ENCODE data around the gene PDZK1IP1. TPM values are rescaled to one million over a fixed set of nuclear protein-coding genes. Genes with fewer than 3 reads are reported as not detected.

The PDZK1IP1 gene
- total and polyA plus RNA-seq, 2 donors (not counting 3 experiments of a cell fraction or from before 2014, with no cell fraction given), result 0.52 TPM; not detected in 1

GRCh38 chr1:47184822-47185677 is 4.8 kb downstream of the PDZK1IP1 start:
- TF ChIP-seq JUN (IDR thresholded peaks at IDR 0.05; ENCODE audit: borderline replicate concordance, insufficient read depth, insufficient read length, low read depth) (no peak), GATA2 (IDR thresholded peaks at IDR 0.05; ENCODE audit: insufficient read depth, insufficient read length, low read depth, low read length) (no peak), FOS (IDR thresholded peaks at IDR 0.05; ENCODE audit: borderline replicate concordance, insufficient read depth, low read length) (no peak), POLR2A (IDR thresholded peaks at IDR 0.05; ENCODE audit: low read depth, low read length) (no peak), POLR2AphosphoS5 (IDR thresholded peaks at IDR 0.05; ENCODE audit: insufficient read depth, low read depth, low read length) (no peak), MAX (IDR thresholded peaks at IDR 0.05; ENCODE audit: insufficient read depth, insufficient read length) (no peak), CTCF (IDR thresholded peaks at IDR 0.05; ENCODE audit: extremely low read depth in 1 of 2, insufficient read depth in 1 of 2, low read depth in 1 of 2, low read length in 2 of 2) (no peak), MYC (IDR thresholded peaks at IDR 0.05; ENCODE audit: low read depth, low read length) (no peak), EZH2 (IDR thresholded peaks at IDR 0.05; ENCODE audit: borderline replicate concordance, low read depth, low read length, severe bottlenecking) (no peak)
- DNase-seq (ENCODE audit: low read depth, low spot score), result no peak
- Histone ChIP-seq H3K27me3 (ENCODE audit: control insufficient read depth in 2 of 2, insufficient read depth in 2 of 2, low read length in 2 of 2) (no peaks in the 10 kb centered on the region), H3K9me3 (replicated peaks; ENCODE audit: control insufficient read depth, insufficient read depth, low read length) (no peaks in the 10 kb centered on the region), H3K4me2 (ENCODE audit: insufficient read depth, low read length) (no peak overlapping the region), H3K27ac (ENCODE audit: insufficient read depth, low read depth, low read length) (no peak overlapping the region), H4K20me1 (replicated peaks; ENCODE audit: control insufficient read depth, extremely low read depth, insufficient read depth, low read length) (no peaks in the 10 kb centered on the region), H2AFZ (ENCODE audit: low read depth, low read length) (no peak overlapping the region), H3K9ac (replicated peaks; ENCODE audit: extremely low read depth, insufficient read depth, low read length) (no peak overlapping the region), H3K36me3 (ENCODE audit: control insufficient read depth in 2 of 2, extremely low read depth in 1 of 2, insufficient read depth in 2 of 2, low read length in 2 of 2) (no peaks in the 10 kb centered on the region), H3K4me3 (replicated peaks in 1 of 3; ENCODE audit: insufficient read depth in 1 of 3, low read depth in 1 of 3, low read length in 3 of 3) (no peak overlapping the region), H3K9me1 (replicated peaks; ENCODE audit: control insufficient read depth, extremely low read depth, insufficient read depth, low read length) (no peaks in the 10 kb centered on the region), H3K79me2 (ENCODE audit: control insufficient read depth, insufficient read depth, low read length) (no peaks in the 10 kb centered on the region), H3K4me1 (ENCODE audit: control insufficient read depth, extremely low read depth, insufficient read depth, low read length) (peaks cover 13% of the 10 kb centered on the region)
- ChIA-PET POLR2A (interaction anchor here (0.6 kb wide), 1 partner anchor 92 kb away, joined by 8 read pairs; no protein-coding TSS in a partner anchor), CTCF (interaction anchor here (0.9 to 8.1 kb wide), 9 partner anchors 8 to 541 kb away, joined by 3 to 90 read pairs (median 4); partner anchors contain the start of gene FOXD2)
- no TSS peak for BruUV-seq (replicated peaks)
- dilution Hi-C loops (cut with MboI; ENCODE audit: extremely low pct_ligation_motif_present, low sequenced_read_pairs), result no loop called here
- no peak for FAIRE-seq
- intact Hi-C loops (cut with micrococcal nuclease), result no loop called here
